Rectal smooth muscle tissue (tissue), 1 donor: ENCODE data around the gene PAX7.

Experiments
- H3K27ac ChIP-seq: one replicate; pipeline ENCODE4 v1.7.0; 2013; ENCODE audit warnings: low read depth, low read length, inconsistent platforms
- H3K27me3 ChIP-seq: one replicate; pipeline ENCODE4 v1.7.0; 2013; ENCODE audit warnings: low read length; ENCODE audit not compliant: control insufficient read depth, insufficient read depth
- H3K36me3 ChIP-seq: one replicate; pipeline ENCODE4 v1.7.0; 2013; ENCODE audit warnings: low read length; ENCODE audit not compliant: control insufficient read depth, insufficient read depth
- H3K4me1 ChIP-seq: one replicate; pipeline ENCODE4 v1.7.0; 2013; ENCODE audit warnings: low read length; ENCODE audit not compliant: control insufficient read depth, insufficient read depth
- H3K4me3 ChIP-seq: one replicate; pipeline ENCODE4 v1.7.0; 2013; ENCODE audit warnings: low read length
- H3K9ac ChIP-seq: one replicate; pipeline ENCODE4 v1.7.0; 2013; ENCODE audit warnings: low read length

The PAX7 gene

DNA sequence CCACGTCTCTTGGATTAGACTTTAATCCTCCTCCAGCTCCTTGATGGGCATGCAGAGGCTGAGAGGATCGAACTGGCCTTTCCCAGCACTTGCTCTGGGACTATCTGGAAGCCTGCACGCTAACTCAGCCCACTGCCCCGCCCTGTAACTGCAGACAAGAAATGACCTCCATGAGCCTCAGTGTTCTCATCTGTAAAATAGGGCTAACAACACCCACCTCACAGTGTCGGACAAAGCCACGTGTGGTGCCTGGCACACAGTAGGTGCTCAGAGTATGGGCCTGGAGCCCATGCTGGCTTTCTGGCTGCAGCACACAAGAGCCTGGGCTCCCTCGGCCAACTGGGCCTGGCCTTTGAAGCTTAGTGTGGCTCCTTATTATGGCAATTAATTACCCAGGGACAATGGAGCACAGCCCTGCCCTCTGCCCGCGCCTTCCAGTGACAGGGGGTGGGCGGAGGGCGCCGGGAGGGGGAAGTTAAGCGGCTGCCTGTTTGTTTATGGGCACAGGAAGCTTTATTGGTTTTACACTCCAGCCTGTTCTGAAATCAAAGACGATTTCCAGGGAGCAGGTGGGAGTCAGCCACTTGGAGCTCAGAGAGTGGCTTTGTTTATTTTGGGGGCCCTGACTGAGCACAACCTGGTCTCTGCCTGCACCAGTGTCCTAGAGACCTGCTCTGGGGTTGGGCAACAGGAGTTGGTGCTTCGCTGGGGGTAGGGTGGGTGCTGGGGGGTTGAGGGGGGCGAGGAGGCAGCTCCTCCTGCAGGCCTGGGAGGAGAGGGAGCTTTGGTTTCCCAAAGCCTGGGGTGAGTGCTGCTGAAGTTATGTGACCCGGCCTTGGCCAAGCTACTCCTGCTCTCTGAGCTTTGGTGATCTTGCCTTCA, 31.0 kb downstream of the PAX7 start:
- H3K27me3 ChIP-seq: peaks cover 3% of the 10 kb centered on the region
- H3K9ac ChIP-seq: no peak overlapping the region
- no peaks in the 10 kb centered on the region for H3K36me3 ChIP-seq
- H3K4me1 ChIP-seq: no peaks in the 10 kb centered on the region
- no peak overlapping the region for H3K27ac ChIP-seq
- no peak overlapping the region for H3K4me3 ChIP-seq

DNA sequence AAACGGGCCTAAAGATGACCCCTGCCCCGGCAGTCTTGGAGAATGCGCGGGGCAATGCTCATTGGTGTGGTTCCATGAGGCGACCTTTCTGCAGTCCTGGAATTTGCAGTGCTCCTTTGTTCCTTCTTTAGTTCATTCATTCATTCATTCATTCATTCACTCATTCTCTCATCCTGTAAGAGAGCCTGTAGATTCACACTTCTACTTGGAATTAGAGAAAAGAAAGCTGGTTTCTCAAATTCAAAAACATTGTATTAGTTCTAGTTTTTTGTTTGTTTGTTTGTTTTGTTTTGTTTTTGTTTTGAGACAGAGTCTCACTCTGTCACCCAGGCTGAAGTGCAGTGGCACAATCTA, 31.6 kb downstream of the PAX7 start:
- peaks cover 3% of the 10 kb centered on the region for H3K27me3 ChIP-seq
- no peaks in the 10 kb centered on the region for H3K4me1 ChIP-seq

GRCh38 chr1:18666317-18666920, 35.8 kb downstream of the PAX7 start:
- no peaks in the 10 kb centered on the region for H3K4me1 ChIP-seq
- H3K4me3 ChIP-seq: no peak overlapping the region
- peaks cover 1% of the 10 kb centered on the region for H3K27me3 ChIP-seq
- no peak overlapping the region for H3K27ac ChIP-seq
- no peak overlapping the region for H3K9ac ChIP-seq
- no peaks in the 10 kb centered on the region for H3K36me3 ChIP-seq

More for the DNA sequence above, 31.6 kb downstream of the PAX7 start:
- Histone ChIP-seq H3K36me3 (no peaks in the 10 kb centered on the region), H3K9ac (no peak overlapping the region), H3K27ac (no peak overlapping the region), H3K4me3 (no peak overlapping the region)

DNA sequence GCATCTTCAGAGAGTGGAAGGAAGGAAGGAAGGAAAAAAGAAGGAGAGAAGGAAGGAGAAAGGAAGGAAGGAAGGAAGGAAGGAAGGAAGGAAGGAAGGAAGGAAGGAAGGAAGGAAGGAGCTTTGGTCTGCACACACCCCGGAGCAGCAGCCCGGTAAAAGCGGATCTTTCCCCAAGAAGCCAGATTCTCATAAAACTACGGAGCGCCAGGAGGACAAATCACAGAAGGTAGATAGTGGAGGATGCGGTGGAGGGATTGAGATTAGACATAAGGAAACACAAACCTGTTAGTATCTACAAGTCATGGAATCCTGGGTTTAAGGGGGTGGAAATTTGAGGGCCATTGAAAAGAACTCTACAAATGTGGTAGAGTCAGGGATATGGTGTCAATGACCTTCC, 36.7 kb downstream of the PAX7 start:
- Histone ChIP-seq H3K4me3 (no peak overlapping the region), H3K27ac (no peak overlapping the region), H3K36me3 (no peaks in the 10 kb centered on the region), H3K4me1 (no peaks in the 10 kb centered on the region), H3K27me3 (no peaks in the 10 kb centered on the region), H3K9ac (no peak overlapping the region)

- no peaks in the 10 kb centered on the region for H3K27me3 ChIP-seq
- H3K4me1 ChIP-seq: no peaks in the 10 kb centered on the region
- no peaks in the 10 kb centered on the region for H3K36me3 ChIP-seq
- H3K9ac ChIP-seq: no peak overlapping the region
- H3K4me3 ChIP-seq: no peak overlapping the region
- no peak overlapping the region for H3K27ac ChIP-seq
Measured at GRCh38 chr1:18668046-18668445, 37.4 kb downstream of the PAX7 start.

DNA sequence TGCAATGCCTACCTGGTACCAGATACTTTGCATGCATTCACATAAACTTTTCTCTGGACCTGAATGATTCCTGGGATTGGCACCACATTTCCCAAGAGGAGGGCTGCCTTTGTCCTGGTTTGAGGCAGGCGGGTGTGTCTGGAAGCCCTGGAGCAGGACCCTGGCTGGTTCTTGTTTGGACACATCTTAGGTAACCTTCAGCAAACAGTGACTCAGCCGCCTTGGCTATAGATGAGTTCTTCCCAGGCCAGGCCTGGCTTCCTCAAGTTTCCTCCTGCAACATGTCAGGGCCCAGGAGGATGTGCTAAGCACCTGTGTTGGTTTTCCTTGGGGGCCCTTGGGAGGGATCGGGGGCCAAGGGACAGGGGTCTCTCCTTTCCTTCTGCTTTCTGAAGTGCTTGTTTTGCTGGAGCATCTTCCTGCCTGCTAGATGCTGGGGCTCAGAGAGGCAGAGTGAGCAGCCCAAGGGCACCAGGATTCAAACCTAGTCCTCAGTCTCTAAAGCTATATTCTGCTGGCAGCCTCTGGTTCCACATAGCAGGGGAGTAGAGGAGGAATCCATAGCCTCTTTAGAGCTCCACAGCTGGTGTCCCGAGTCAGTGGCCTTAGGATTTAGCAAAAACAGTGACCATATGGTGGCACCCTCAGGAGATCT, 38.2 kb downstream of the PAX7 start:
- H3K27me3 ChIP-seq: peaks cover 3% of the 10 kb centered on the region
- no peaks in the 10 kb centered on the region for H3K36me3 ChIP-seq
- H3K4me1 ChIP-seq: no peaks in the 10 kb centered on the region
- no peak overlapping the region for H3K27ac ChIP-seq
- no peak overlapping the region for H3K9ac ChIP-seq
- H3K4me3 ChIP-seq: no peak overlapping the region

- Histone ChIP-seq H3K4me1 (no peaks in the 10 kb centered on the region), H3K27ac (no peak overlapping the region), H3K36me3 (no peaks in the 10 kb centered on the region), H3K27me3 (peaks cover 9% of the 10 kb centered on the region), H3K4me3 (no peak overlapping the region), H3K9ac (no peak overlapping the region)
Measured at GRCh38 chr1:18670121-18670867, 39.6 kb downstream of the PAX7 start.

DNA sequence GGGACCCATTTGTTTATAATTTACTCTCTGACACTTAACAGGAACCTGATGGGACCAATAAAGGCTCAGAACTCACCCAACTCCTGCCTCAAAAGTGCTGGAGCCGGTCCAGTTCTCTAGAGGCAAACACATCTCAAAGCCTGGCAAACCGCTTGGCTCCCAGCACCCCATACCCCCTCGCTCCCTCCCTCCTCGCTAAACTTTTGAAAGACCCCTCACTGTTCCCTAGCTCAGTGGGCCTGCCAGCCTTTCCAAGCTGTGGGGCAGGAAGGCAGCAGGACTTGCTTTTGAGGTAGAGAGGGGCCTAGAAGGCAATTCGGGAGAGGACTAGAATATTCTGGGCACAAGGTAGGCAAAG, 40.2 kb downstream of the PAX7 start:
- H3K9ac ChIP-seq: no peak overlapping the region
- H3K4me3 ChIP-seq: no peak overlapping the region
- peaks cover 10% of the 10 kb centered on the region for H3K27me3 ChIP-seq
- H3K27ac ChIP-seq: no peak overlapping the region
- H3K36me3 ChIP-seq: no peaks in the 10 kb centered on the region
- H3K4me1 ChIP-seq: no peaks in the 10 kb centered on the region

- Histone ChIP-seq H3K36me3 (no peaks in the 10 kb centered on the region), H3K27me3 (peaks cover 13% of the 10 kb centered on the region)
Measured at GRCh38 chr1:18673976-18674375, 43.3 kb downstream of the PAX7 start.

GRCh38 chr1:18676332-18676781, 45.7 kb downstream of the PAX7 start:
- no peak overlapping the region for H3K27ac ChIP-seq
- no peaks in the 10 kb centered on the region for H3K36me3 ChIP-seq
- H3K4me3 ChIP-seq: no peak overlapping the region
- H3K27me3 ChIP-seq: peaks cover 13% of the 10 kb centered on the region
- H3K9ac ChIP-seq: no peak overlapping the region
- H3K4me1 ChIP-seq: no peaks in the 10 kb centered on the region

More at GRCh38 chr1:18673976-18674375, 43.3 kb downstream of the PAX7 start:
- Histone ChIP-seq H3K4me1 (no peaks in the 10 kb centered on the region), H3K27ac (no peak overlapping the region), H3K9ac (no peak overlapping the region), H3K4me3 (no peak overlapping the region)

GRCh38 chr1:18681423-18681835, 50.8 kb downstream of the PAX7 start:
- Histone ChIP-seq H3K36me3 (no peaks in the 10 kb centered on the region), H3K27ac (no peak overlapping the region), H3K27me3 (peaks cover 3% of the 10 kb centered on the region), H3K4me3 (no peak overlapping the region), H3K9ac (no peak overlapping the region), H3K4me1 (no peaks in the 10 kb centered on the region)

GRCh38 chr1:18682375-18682774, 51.7 kb downstream of the PAX7 start:
- Histone ChIP-seq H3K9ac (no peak overlapping the region), H3K4me1 (no peaks in the 10 kb centered on the region), H3K4me3 (no peak overlapping the region), H3K27ac (no peak overlapping the region), H3K36me3 (no peaks in the 10 kb centered on the region), H3K27me3 (peaks cover 3% of the 10 kb centered on the region)
